ENCODE data around the gene RALGAPA1. TPM values are rescaled to one million over a fixed set of nuclear protein-coding genes. Genes with fewer than 3 reads are reported as not detected.

RALGAPA1 gene
- total and polyA plus RNA-seq, 2 of the 13 experiments (the other 11 are each of a cell fraction or from before 2014, with no cell fraction given) = 65.0 to 89.2 TPM

GRCh38 chr14:35758523-35759129 is 50.5 kb downstream of the RALGAPA1 start (continued):
- TF ChIP-seq, protein P1, sequence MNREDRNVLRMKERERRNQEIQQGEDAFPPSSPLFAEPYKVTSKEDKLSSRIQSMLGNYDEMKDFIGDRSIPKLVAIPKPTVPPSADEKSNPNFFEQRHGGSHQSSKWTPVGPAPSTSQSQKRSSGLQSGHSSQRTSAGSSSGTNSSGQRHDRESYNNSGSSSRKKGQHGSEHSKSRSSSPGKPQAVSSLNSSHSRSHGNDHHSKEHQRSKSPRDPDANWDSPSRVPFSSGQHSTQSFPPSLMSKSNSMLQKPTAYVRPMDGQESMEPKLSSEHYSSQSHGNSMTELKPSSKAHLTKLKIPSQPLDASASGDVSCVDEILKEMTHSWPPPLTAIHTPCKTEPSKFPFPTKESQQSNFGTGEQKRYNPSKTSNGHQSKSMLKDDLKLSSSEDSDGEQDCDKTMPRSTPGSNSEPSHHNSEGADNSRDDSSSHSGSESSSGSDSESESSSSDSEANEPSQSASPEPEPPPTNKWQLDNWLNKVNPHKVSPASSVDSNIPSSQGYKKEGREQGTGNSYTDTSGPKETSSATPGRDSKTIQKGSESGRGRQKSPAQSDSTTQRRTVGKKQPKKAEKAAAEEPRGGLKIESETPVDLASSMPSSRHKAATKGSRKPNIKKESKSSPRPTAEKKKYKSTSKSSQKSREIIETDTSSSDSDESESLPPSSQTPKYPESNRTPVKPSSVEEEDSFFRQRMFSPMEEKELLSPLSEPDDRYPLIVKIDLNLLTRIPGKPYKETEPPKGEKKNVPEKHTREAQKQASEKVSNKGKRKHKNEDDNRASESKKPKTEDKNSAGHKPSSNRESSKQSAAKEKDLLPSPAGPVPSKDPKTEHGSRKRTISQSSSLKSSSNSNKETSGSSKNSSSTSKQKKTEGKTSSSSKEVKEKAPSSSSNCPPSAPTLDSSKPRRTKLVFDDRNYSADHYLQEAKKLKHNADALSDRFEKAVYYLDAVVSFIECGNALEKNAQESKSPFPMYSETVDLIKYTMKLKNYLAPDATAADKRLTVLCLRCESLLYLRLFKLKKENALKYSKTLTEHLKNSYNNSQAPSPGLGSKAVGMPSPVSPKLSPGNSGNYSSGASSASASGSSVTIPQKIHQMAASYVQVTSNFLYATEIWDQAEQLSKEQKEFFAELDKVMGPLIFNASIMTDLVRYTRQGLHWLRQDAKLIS (CRISPR knock-in tag; IDR thresholded peaks at IDR 0.05) = no peak
- TF ChIP-seq MEIS1 (CRISPR knock-in tag; IDR thresholded peaks at IDR 0.05; ENCODE audit: borderline replicate concordance) = 0 out of 2 replicates have a peak, but pooled peaks have one; percentile 31
- TF ChIP-seq, protein P2, sequence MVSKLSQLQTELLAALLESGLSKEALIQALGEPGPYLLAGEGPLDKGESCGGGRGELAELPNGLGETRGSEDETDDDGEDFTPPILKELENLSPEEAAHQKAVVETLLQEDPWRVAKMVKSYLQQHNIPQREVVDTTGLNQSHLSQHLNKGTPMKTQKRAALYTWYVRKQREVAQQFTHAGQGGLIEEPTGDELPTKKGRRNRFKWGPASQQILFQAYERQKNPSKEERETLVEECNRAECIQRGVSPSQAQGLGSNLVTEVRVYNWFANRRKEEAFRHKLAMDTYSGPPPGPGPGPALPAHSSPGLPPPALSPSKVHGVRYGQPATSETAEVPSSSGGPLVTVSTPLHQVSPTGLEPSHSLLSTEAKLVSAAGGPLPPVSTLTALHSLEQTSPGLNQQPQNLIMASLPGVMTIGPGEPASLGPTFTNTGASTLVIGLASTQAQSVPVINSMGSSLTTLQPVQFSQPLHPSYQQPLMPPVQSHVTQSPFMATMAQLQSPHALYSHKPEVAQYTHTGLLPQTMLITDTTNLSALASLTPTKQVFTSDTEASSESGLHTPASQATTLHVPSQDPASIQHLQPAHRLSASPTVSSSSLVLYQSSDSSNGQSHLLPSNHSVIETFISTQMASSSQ (IDR thresholded peaks at IDR 0.05; ENCODE audit: low read depth) = no peak
- TF ChIP-seq, protein P2 (CRISPR knock-in tag; IDR thresholded peaks at IDR 0.05; ENCODE audit: borderline replicate concordance) = 0 out of 2 replicates have a peak, but pooled peaks have one; percentile 23
- 0 out of 2 replicates have a peak, but pooled peaks have one; percentile 55 for TF ChIP-seq ZMYM2 (CRISPR knock-in tag; IDR thresholded peaks at IDR 0.05)
- TF ChIP-seq NR2F6 (IDR thresholded peaks at IDR 0.05) = peak; percentile 31; the same call in 1 of the 2 replicates
- TF ChIP-seq NR2F6 (CRISPR knock-in tag; IDR thresholded peaks at IDR 0.05) = peak; percentile 58; the same call in 1 of the 2 replicates
- TF ChIP-seq, protein P3, sequence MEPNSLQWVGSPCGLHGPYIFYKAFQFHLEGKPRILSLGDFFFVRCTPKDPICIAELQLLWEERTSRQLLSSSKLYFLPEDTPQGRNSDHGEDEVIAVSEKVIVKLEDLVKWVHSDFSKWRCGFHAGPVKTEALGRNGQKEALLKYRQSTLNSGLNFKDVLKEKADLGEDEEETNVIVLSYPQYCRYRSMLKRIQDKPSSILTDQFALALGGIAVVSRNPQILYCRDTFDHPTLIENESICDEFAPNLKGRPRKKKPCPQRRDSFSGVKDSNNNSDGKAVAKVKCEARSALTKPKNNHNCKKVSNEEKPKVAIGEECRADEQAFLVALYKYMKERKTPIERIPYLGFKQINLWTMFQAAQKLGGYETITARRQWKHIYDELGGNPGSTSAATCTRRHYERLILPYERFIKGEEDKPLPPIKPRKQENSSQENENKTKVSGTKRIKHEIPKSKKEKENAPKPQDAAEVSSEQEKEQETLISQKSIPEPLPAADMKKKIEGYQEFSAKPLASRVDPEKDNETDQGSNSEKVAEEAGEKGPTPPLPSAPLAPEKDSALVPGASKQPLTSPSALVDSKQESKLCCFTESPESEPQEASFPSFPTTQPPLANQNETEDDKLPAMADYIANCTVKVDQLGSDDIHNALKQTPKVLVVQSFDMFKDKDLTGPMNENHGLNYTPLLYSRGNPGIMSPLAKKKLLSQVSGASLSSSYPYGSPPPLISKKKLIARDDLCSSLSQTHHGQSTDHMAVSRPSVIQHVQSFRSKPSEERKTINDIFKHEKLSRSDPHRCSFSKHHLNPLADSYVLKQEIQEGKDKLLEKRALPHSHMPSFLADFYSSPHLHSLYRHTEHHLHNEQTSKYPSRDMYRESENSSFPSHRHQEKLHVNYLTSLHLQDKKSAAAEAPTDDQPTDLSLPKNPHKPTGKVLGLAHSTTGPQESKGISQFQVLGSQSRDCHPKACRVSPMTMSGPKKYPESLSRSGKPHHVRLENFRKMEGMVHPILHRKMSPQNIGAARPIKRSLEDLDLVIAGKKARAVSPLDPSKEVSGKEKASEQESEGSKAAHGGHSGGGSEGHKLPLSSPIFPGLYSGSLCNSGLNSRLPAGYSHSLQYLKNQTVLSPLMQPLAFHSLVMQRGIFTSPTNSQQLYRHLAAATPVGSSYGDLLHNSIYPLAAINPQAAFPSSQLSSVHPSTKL (CRISPR knock-in tag; IDR thresholded peaks at IDR 0.05) = peak; percentile 53; the same call in 1 of the 2 replicates
- TF ChIP-seq POLR2AphosphoS2 (IDR thresholded peaks at IDR 0.05; ENCODE audit: low read depth, low read length) = no peak
- peak; percentile 90 for TF ChIP-seq ZNF770 (CRISPR knock-in tag; IDR thresholded peaks at IDR 0.05)
- peak; percentile 40; the same call in 1 of the 2 replicates for TF ChIP-seq ZNF280D (CRISPR knock-in tag; IDR thresholded peaks at IDR 0.05)
